Activated CD8-positive, alpha-beta memory T cell treated with anti-CD3 and anti-CD28 coated beads, Interleukin-2, amount 50 U/mL, for 24 hours (primary cell): ENCODE data around the gene C4BPB.

Experiments
- DNase-seq: peaks from one replicate; pipeline ENCODE4 v3.0.0-alpha.2; 2020; ENCODE audit errors: extremely low read depth

The C4BPB gene

DNA sequence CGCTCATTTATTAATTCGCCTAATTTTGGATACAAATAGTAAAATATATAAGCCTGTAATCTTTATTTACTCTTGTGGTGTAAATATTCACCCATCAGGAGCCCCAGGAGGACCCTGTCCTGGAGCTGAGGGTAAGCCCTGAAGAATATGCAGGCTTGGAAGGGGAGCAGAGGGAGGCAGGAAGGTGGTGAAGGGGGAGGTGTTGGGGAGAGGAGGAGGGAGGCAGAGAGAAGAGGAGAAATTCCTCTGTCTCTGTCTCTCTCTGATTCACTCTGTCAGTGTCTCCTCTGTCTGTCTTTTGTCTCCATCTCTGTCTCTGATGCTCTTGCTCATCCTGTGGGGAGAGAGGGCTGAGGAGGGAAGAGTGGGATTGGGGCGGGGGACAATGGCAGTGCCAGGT, 2.8 kb upstream of the C4BPB start:
- no peak for DNase-seq

DNA sequence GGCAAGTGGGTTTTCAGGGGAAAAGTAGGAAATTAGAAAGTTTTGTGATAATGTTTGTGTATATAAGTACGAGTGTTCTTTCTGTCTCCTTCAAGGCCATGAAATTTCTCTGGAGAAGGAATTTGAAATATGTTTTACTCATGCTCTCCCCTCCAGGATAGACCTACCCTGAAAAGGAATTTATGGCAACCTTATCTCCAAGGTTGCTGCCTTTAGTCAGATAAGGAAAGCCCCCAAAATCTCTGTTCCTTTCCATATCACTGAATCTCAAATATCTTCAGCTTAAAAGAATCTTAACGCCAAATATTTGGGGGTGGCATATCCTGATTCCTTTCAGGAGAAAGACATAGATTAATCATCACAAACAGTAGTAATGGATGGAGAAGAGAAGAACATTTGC, 499 bp upstream of the C4BPB start:
- no peak for DNase-seq

DNA sequence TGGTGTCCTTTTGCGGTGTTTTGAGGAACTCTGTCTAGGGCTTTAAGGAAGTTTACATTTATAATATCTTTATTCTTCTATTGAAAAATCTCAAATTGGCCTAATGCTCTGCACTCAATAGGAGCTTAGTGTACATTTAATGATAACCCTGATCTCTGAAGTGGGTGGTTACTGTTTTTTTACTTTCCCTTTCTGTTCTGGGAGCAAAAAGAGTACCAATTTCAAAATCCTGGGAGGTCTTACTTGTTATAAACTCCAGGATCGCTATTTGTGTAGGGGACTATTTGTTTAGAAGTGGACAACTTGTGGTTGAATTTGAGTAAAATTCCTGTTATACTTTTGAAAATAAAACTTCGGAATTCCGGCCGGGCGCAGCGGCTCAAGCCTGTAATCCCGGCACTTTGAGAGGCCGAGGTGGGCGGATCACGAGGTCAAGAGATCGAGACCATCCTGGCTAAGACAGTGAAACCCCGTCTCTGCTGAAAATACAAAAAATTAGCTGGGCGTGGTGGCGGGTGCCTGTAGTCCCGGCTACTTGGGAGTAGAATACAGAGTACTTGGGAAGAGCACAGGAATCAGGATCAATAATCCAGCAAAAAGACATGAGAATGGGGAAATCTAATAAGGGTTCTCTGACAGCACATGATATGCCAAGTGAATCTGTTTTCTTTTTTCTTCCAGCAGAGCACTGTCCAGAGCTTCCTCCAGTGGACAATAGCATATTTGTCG, 1.1 kb downstream of the C4BPB start:
- DNase-seq = no peak

DNA sequence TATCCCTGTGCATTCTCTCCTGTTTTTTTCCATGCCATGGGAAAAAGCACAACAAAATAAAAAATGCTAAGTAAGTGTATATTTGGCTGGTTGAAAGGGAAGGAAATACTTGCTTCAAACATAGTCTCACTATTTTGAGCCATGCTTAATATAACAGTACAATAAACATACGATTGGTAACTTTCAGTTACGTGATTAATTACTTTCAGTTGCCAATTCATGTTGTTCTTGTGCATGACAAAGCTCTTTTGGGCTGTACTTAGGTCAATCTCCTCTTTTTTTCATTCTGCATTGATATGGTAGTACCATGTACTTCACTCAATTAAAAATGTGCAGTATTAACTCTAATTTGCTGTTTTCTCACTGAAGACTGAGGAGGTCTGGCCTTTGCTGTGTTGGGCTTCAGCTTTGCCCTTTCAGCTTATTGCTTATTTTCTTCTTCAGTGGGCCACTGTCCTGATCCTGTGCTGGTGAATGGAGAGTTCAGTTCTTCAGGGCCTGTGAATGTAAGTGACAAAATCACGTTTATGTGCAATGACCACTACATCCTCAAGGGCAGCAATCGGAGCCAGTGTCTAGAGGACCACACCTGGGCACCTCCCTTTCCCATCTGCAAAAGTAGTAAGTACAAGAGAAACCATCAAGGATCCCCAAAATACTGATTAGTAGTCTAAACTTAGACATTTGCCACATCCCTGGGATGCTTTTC, 2.7 kb downstream of the C4BPB start:
- DNase-seq = no peak

DNA sequence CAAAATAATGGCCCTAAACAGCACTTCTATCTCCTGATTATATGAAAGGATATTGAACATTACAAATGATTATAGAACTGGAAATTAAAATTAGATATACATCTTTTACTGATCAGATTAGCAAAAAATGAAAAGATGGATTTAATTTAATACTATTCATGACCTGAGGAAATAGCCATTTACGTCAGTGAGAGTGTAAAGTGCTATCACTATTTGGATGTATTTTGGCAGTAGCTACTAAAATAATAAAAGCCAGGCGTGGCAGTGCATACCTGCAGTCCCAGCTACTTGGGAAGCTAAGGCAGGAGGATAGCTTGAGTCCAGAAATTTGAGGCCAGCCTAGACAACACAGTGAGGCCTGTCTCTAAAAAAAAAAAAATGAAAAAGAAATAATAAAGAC, 5.3 kb downstream of the C4BPB start:
- DNase-seq = no peak

DNA sequence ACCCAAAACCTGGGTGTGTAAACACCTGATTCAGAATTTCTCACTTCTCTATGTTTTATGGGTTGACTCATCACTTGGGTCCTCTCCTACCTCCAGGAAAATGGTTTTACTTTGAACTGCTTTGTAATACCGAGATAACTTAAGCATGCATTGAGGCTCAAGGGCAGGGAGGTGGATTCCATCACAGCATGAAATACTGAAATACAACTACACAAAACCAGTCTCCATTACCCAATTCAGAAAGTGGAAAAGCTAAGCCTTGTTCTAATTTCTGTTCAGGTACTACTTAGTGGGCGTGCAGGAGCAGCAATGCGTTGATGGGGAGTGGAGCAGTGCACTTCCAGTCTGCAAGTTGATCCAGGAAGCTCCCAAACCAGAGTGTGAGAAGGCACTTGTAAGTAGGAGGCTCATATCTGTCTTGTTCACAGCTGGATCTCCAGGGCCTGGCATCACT, 9.2 kb downstream of the C4BPB start:
- no peak for DNase-seq

DNA sequence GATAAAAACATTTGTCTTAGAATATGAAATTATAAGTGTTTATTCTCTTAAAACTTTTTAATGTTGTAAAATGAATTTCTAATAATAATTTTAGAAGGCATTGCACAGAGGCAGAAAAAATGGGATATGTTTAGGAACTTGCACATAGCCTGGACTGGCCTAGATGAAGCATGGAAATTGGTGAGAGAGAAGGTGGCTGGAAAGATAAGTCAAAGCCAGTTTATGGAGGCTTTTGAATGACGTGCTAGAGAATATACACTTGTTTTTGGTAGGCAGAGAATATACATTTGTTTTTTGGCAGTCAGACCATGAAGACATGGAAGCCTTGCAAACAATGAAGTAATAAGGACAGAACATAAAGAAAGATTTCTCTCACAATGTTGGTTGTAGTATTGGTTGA, 13.1 kb downstream of the C4BPB start:
- no peak for DNase-seq

DNA sequence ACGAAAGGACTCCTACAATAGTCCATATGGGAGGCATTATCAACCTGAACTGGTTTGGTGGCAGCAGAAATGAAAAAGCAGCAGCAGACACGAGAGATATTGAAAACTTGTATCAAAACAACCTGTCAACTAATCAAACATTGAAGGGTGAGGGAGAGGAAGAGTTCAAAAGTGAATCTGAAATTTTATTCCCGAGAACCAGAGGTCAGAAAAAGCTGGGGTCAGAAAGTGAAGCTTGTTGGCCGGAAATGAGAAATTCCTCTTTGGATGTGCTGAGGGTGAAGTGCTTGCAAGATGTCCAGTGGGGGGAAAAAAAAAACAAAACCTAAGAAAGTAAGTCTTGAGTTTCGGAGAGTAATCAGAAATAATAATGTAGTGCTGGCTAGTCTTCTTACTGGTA, 13.5 kb downstream of the C4BPB start:
- no peak for DNase-seq

DNA sequence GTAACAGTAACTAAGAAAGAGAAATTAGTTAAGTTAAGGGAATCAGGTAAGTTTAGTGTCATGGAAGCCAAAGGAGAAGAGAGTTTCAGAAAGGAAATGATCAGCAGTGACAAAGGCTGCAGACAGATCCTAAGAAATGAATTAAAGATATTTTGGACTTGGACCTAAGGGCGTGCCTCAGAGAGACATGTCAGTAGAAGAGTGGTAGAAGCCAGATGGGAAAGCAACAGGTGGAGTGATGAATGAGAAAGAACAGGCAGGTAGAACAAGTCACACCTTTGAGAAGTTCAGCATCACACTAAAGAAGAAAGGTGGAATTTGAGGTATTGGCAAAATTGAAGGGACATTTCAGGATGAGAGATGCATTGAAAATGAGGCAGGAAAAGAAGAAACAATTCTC, 14.0 kb downstream of the C4BPB start:
- DNase-seq = no peak

DNA sequence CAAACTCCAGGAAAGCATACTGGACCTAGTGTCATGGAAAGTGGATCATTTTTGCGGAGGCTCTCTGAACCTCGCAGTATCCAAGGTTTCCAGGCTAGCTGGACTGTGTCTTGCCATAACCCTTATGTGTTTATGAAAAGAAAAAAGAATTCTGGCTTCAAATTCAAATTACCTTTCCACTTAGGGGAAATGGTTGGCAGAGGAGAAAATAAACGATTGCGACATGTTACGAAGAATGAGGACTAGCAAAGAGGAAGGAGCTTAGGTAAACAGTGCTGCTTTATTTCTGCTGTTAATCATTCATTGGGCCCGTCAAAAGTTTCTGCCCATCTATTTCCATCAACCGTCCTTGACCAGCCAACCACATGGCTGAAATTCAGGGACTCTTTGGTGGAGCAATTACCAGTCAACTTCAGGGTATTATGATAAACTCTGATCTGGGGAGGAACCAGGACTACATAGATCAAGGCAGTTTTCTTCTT, 15.3 kb downstream of the C4BPB start, which contains the start of gene C4BPA:
Gene C4BPA, plus strand, starts transcription at position 342 of the 482 bp plus-strand sequence. CDS start 8,793 bp downstream, outside the sequence.
- DNase-seq = no peak

DNA sequence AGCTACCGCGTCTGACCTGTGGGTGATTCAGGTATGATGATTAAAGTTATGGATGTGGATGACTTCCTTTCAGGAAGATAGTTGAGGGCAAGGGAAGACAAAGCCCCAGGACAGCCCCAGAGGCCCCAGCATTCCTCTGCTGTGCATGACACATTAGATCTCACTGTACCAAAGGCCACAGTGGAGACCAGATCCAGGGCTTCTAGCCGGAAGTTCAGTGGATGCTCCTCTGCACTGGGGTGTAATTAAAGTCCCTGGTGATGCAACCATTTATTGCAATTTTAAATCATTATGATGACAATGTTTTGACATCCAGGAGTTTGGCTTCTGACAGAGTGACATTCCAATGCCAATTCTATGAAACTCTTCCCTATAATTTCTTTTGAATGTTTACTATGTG, 20.3 kb downstream of the C4BPB start:
- DNase-seq = no peak

DNA sequence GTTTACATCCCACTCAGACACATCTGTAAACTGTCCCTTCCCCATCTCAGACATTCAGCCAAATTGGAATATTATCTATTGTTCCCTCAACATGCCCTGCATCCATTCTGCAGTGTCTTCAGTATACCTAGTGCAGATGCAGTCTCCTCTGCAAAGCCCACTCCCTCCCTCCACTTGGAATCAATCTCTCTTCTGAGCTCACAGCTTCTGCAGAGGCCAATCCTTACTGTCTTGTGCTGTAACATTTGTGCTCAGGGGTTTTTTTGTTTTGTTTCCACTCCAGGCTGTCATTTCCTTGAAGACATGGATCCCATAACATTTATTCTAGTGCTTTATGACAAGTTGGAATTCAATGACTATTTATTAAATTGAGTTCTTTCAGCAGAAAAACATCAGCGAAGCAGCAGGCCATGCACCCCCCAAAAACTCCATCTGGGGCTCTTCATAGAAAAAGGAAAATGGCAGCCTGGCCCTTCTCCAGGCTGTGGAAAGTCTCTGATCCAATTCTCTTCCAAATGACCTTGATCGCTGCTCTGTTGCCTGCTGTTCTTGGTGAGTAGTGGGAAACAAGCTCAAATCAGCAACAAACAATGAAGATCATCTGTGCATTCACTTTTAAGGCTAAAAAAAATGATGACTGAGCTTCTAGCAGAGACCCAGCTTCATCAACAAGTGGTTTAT, 24.1 kb downstream of the C4BPB start:
- no peak for DNase-seq

DNA sequence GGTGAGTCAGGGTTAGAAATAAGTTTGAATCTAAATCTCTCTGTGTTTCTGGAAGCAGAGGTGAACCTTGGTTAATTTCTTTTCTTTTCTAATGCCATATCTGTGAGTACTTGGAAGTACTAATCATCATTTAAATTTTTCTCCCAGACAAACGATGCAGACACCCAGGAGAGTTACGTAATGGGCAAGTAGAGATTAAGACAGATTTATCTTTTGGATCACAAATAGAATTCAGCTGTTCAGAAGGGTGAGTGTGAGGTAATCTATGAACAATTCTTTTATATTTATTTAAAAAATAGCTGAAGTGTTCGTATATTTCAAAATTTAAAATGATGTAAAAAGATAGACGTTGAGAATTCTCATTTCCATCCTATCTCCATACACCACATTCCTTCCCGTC, 26.6 kb downstream of the C4BPB start:
- no peak for DNase-seq

DNA sequence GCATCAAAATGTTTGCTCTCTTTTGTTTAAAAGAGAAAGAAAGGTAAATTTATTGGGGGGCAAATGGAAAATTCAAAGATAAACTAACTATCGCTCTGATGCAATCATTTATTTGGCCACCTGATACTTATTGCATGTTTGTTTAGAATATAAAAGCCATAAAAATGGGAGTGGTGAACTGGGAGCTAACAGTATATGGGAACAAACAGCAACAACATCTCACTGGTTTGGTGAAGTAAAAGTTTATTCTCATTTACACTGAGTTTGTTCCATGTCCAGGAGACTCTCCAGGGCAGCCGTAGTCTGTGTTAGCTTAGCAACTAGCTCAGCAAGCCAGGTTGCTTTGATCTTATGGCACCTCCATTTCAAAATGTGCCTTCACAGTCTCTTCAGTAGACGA, 35.7 kb downstream of the C4BPB start:
- DNase-seq = no peak

DNA sequence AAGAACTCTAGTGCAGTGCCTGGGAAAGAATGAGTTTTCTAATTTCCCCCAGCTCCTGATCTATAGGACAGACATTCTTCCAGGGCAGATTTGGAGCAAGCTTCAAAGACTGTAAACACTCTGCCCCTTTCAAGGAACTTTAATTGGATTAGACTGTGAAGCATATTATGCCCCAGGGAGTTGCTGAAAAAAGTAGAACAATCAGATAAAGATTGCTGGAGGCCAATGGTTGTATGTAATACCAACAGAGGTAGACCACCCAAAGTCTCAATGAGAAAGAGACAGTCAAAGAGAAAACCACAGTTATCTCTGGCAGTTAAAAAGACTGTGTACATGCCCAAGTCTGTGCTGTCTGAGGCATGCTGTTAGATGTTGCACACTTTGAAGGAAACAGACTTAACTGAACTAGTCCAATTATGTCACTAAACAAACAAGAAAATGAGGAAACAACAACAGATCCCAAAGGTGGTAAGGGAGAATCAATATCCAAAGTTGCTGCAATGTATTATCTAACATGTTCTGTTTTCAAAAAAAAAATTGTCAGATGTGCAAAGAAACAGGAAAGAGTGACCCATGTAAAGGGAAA, 39.8 kb downstream of the C4BPB start:
- no peak for DNase-seq

DNA sequence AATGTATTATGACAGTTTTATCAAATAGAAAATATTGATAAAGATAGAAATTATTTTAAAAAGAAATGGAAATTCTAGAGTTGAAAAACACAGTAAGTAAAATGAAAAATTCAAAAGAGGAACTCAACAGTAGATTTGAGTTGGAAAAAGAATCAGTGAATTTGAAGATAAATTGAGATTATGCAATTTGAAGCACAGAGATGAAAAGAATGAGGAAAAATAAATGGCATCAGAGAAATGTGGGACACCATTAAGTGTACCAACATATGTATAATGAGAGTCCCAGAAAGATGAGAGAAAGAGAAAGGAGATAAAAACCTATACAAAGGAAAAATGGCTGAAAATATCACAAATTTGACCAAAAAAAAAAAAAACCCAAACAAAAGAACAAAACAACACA, 40.4 kb downstream of the C4BPB start:
- no peak for DNase-seq

DNA sequence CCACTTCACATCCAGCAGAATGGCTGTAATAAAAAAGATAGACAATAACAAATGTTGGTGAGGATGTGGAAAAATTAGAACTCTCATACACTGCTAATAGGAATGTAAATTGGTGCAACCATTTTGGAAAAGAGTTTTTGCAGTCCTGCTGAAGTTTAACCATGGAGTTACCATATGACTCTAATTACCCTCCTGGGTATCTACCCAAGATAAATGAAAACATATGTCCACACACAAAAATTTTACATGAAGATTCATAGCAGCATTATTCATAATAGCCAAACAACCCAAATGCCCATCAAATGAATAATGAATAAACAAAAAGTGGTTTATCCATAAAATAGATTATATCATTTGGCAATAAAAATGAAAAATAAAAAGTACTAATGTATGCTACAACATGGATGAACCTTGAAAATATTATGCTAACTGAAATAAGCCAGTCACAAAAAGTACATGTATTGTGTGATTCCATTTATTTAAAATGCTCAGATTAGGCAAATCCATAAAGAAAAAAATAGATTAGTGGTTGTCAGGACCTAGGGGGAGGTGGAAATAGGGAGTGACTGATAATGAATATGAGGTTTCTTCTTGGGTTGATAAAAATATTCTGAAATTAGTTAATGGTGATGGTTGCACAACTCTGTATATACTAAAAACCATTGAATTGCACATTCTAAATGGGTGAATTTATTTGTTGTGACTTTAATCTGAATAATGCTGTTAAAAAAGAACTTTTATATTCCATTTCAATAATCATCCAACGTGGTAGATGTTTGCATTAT, 41.8 kb downstream of the C4BPB start:
- no peak for DNase-seq

DNA sequence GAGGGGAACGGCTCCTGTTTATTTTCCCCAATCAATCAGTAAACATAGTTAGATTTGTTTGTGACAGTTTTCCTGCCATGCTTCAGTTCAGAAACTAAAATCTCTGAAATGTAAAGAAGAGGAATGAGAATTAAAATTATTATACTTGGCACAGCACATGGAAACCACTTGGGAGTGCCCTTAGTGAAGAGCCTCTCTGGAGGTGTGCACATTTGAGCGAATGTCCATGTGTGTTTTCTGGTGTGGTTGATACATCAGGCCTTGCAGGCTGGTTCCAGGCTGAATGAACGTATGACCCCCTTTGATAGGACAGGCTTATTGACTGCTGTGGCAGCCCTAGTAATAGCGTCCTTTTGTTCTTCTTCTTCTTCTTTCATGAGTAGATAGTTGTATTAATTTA, 42.5 kb downstream of the C4BPB start:
- no peak for DNase-seq

DNA sequence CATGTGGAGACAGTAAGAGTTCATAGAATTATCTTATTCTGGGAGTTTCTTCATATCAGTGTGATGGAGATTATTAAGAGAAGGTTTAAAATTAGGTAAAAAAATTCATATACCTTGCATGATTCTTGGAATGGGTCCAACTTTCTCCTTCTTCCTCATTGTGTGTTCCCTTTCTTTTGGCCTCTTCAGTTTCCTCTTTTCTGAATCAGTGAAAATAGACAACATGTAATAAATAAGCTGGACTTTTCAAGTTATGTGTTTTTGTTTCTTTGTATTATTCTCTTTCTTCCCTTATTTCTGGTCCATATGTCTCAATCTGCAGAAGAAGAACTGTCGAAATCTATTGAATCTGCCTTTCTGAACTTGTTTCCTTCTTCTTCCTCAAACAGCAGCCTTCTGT, 45.9 kb downstream of the C4BPB start:
- no peak for DNase-seq

DNA sequence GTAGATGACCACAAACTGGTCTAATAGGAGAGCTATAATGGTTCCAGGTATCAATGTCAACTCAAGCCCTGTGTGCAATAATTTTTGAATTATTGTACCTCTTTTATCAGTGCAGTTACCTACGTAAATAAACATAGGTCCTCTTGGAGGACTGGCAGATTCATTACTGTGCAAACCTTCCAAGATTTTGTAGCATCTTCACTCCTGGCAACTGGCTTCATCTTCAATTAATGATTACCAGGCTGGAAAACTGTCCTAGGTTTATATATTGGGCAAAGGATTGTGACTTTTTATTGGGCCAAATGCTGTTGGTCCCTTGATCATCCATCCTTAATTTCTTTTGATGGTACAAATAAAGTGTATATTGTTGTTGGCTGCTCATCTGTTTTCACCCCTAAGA, 51.0 kb downstream of the C4BPB start:
- DNase-seq = no peak

DNA sequence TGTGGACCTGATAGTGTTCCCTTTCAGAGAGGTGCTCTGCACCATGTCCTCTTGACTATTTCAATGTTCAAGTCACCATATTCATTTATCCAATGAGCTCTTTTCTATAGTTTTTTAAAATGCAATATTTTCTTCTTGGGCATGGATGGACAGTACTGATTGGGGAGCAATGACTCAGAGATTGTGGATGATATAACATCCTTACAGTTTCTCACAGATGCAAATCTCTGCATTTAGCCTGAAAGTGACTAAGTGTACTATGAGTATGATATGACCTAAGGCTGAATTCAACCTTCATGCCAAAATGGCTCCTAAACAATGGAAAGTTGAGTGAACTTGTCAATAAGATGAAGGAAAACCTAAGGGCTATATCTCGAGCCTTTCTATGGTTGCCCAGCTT, 51.9 kb downstream of the C4BPB start:
- DNase-seq = no peak
